ENCODE results near the gene ACYP2.

ACYP2 gene

GRCh38 chr2:54164106-54164505 lies 48.7 kb downstream of the ACYP2 start:
- no peak for DNase-seq

- no peak for DNase-seq
Observed at GRCh38 chr2:54166121-54166773, 50.8 kb downstream of the ACYP2 start.

- DNase-seq = no peak
Observed at GRCh38 chr2:54176577-54176976, 61.2 kb downstream of the ACYP2 start.

GRCh38 chr2:54183281-54183680 lies 67.9 kb downstream of the ACYP2 start:
- no peak for DNase-seq

- DNase-seq = no peak
Observed at GRCh38 chr2:54183972-54184371, 68.6 kb downstream of the ACYP2 start.

- no peak for DNase-seq
Observed at GRCh38 chr2:54185105-54185504, 69.7 kb downstream of the ACYP2 start.

- no peak for DNase-seq
Observed at GRCh38 chr2:54187331-54187730, 71.9 kb downstream of the ACYP2 start.

GRCh38 chr2:54189539-54189938 lies 74.1 kb downstream of the ACYP2 start:
- no peak for DNase-seq

- no peak for DNase-seq
Observed at GRCh38 chr2:54191361-54192135, 76.1 kb downstream of the ACYP2 start.

- DNase-seq = no peak
Observed at GRCh38 chr2:54194761-54195750, 79.6 kb downstream of the ACYP2 start.

GRCh38 chr2:54196646-54197045 lies 81.2 kb downstream of the ACYP2 start:
- DNase-seq = no peak

- DNase-seq = no peak
Observed at GRCh38 chr2:54204476-54204875, 89.1 kb downstream of the ACYP2 start.

GRCh38 chr2:54206596-54206995 lies 91.2 kb downstream of the ACYP2 start:
- no peak for DNase-seq

GRCh38 chr2:54207666-54208195 lies 92.3 kb downstream of the ACYP2 start:
- no peak for DNase-seq

- DNase-seq = no peak
Observed at GRCh38 chr2:54208364-54209240, 93.2 kb downstream of the ACYP2 start.

GRCh38 chr2:54209379-54209778 lies 94.0 kb downstream of the ACYP2 start:
- DNase-seq = no peak

GRCh38 chr2:54212456-54212855 lies 97.0 kb downstream of the ACYP2 start:
- no peak for DNase-seq

GRCh38 chr2:54213082-54213481 lies 97.7 kb downstream of the ACYP2 start:
- DNase-seq = no peak

- DNase-seq = no peak
Observed at GRCh38 chr2:54224997-54225396, 109.6 kb downstream of the ACYP2 start.

- DNase-seq = no peak
Observed at GRCh38 chr2:54226260-54226659, 110.8 kb downstream of the ACYP2 start.

- DNase-seq = no peak
Observed at GRCh38 chr2:54227798-54228197, 112.4 kb downstream of the ACYP2 start.

- no peak for DNase-seq
Observed at GRCh38 chr2:54228945-54229344, 113.5 kb downstream of the ACYP2 start.
